ENCODE measurements around the gene IRGC.
A peak's percentile ranks its signal among the peaks of the same experiment; 100 is the strongest.

The IRGC gene

GRCh38 chr19:43719918-43720317 lies 4.0 kb downstream of the IRGC start:
- Histone ChIP-seq H2AK5ac (ENCODE audit: low read length) (no peak overlapping the region), H2BK120ac (ENCODE audit: insufficient read depth, low read length, poor library complexity) (no peak overlapping the region), H3K18ac (ENCODE audit: low read length) (no peak overlapping the region), H3K9me3 (ENCODE audit: insufficient read depth, low read depth, low read length) (no peaks in the 10 kb centered on the region), H3K4me1 (ENCODE audit: control insufficient read depth in 1 of 2, insufficient read depth in 2 of 2, low read length in 2 of 2) (no peaks in the 10 kb centered on the region), H2BK12ac (ENCODE audit: low read length) (no peak overlapping the region), H3K79me2 (ENCODE audit: control insufficient read depth, insufficient read depth, low read length, poor library complexity) (no peaks in the 10 kb centered on the region), H3K27me3 (ENCODE audit: insufficient read depth, low read length) (no peaks in the 10 kb centered on the region), H3K4ac (ENCODE audit: low read depth, low read length) (no peak overlapping the region), H4K91ac (ENCODE audit: low read depth, low read length) (no peak overlapping the region), H2BK5ac (ENCODE audit: low read depth, low read length, poor library complexity) (no peak overlapping the region), H4K8ac (ENCODE audit: low read depth, low read length) (no peak overlapping the region), H3K4me3 (ENCODE audit: low read depth, low read length) (no peak overlapping the region), H4K12ac (ENCODE audit: low read depth, low read length) (no peak overlapping the region), H3K23ac (ENCODE audit: low read length) (no peak overlapping the region), H3K36me3 (ENCODE audit: control insufficient read depth in 1 of 2, insufficient read depth in 2 of 2, low read length in 2 of 2) (no peaks in the 10 kb centered on the region), H2AFZ (ENCODE audit: insufficient read depth, low read length, poor library complexity) (no peak overlapping the region), H3K9ac (ENCODE audit: low read length) (no peak overlapping the region), H3K4me2 (ENCODE audit: low read length) (no peak overlapping the region), H3K27ac (ENCODE audit: low read depth, low read length) (no peak overlapping the region), H3K14ac (ENCODE audit: low read length) (no peak overlapping the region), H3K79me1 (ENCODE audit: low read length) (no peaks in the 10 kb centered on the region)
- DNase-seq = no peak
- WGBS (ENCODE audit: extremely low coverage, insufficient coverage, insufficient read length) = no CpG with 5 or more reads among the region's 5 CpGs

- no peak overlapping the region for H3K18ac ChIP-seq (ENCODE audit: low read length)
- no peak overlapping the region for H2BK120ac ChIP-seq (ENCODE audit: insufficient read depth, low read length, poor library complexity)
- no peak overlapping the region for H3K4ac ChIP-seq (ENCODE audit: low read depth, low read length)
- H3K27me3 ChIP-seq (ENCODE audit: insufficient read depth, low read length) = no peaks in the 10 kb centered on the region
- H3K9ac ChIP-seq (ENCODE audit: low read length) = no peak overlapping the region
- H3K14ac ChIP-seq (ENCODE audit: low read length) = no peak overlapping the region
- H3K23ac ChIP-seq (ENCODE audit: low read length) = no peak overlapping the region
- H4K91ac ChIP-seq (ENCODE audit: low read depth, low read length) = no peak overlapping the region
- DNase-seq = no peak
- no peaks in the 10 kb centered on the region for H3K9me3 ChIP-seq (ENCODE audit: insufficient read depth, low read depth, low read length)
- no peak overlapping the region for H3K4me2 ChIP-seq (ENCODE audit: low read length)
- H4K12ac ChIP-seq (ENCODE audit: low read depth, low read length) = no peak overlapping the region
- H3K4me1 ChIP-seq (ENCODE audit: control insufficient read depth in 1 of 2, insufficient read depth in 2 of 2, low read length in 2 of 2) = no peaks in the 10 kb centered on the region
- no peak overlapping the region for H2BK12ac ChIP-seq (ENCODE audit: low read length)
- no peak overlapping the region for H2AK5ac ChIP-seq (ENCODE audit: low read length)
- H3K79me1 ChIP-seq (ENCODE audit: low read length) = no peaks in the 10 kb centered on the region
- H2BK5ac ChIP-seq (ENCODE audit: low read depth, low read length, poor library complexity) = no peak overlapping the region
- no CpG with 5 or more reads among the region's 10 CpGs for WGBS (ENCODE audit: extremely low coverage, insufficient coverage, insufficient read length)
- no peaks in the 10 kb centered on the region for H3K79me2 ChIP-seq (ENCODE audit: control insufficient read depth, insufficient read depth, low read length, poor library complexity)
- H3K27ac ChIP-seq (ENCODE audit: low read depth, low read length) = no peak overlapping the region
- no peak overlapping the region for H4K8ac ChIP-seq (ENCODE audit: low read depth, low read length)
- H3K36me3 ChIP-seq (ENCODE audit: control insufficient read depth in 1 of 2, insufficient read depth in 2 of 2, low read length in 2 of 2) = no peaks in the 10 kb centered on the region
- no peak overlapping the region for H2AFZ ChIP-seq (ENCODE audit: insufficient read depth, low read length, poor library complexity)
- H3K4me3 ChIP-seq (ENCODE audit: low read depth, low read length) = no peak overlapping the region
Measured at GRCh38 chr19:43720936-43721335, 5.1 kb downstream of the IRGC start.

GRCh38 chr19:43721469-43722048 lies 5.7 kb downstream of the IRGC start:
- no peak overlapping the region for H2AK5ac ChIP-seq (ENCODE audit: low read length)
- H3K4me1 ChIP-seq (ENCODE audit: control insufficient read depth in 1 of 2, insufficient read depth in 2 of 2, low read length in 2 of 2) = no peaks in the 10 kb centered on the region
- H2BK12ac ChIP-seq (ENCODE audit: low read length) = no peak overlapping the region
- DNase-seq = no peak
- H3K36me3 ChIP-seq (ENCODE audit: control insufficient read depth in 1 of 2, insufficient read depth in 2 of 2, low read length in 2 of 2) = no peaks in the 10 kb centered on the region
- H3K23ac ChIP-seq (ENCODE audit: low read length) = no peak overlapping the region
- no peak overlapping the region for H3K14ac ChIP-seq (ENCODE audit: low read length)
- no peaks in the 10 kb centered on the region for H3K79me2 ChIP-seq (ENCODE audit: control insufficient read depth, insufficient read depth, low read length, poor library complexity)
- H3K9ac ChIP-seq (ENCODE audit: low read length) = no peak overlapping the region
- no peak overlapping the region for H3K18ac ChIP-seq (ENCODE audit: low read length)
- WGBS (ENCODE audit: extremely low coverage, insufficient coverage, insufficient read length) = no CpG with 5 or more reads among the region's 5 CpGs
- no peak overlapping the region for H2BK120ac ChIP-seq (ENCODE audit: insufficient read depth, low read length, poor library complexity)
- no peak overlapping the region for H2AFZ ChIP-seq (ENCODE audit: insufficient read depth, low read length, poor library complexity)
- H3K27ac ChIP-seq (ENCODE audit: low read depth, low read length) = no peak overlapping the region
- H3K9me3 ChIP-seq (ENCODE audit: insufficient read depth, low read depth, low read length) = no peaks in the 10 kb centered on the region
- no peaks in the 10 kb centered on the region for H3K79me1 ChIP-seq (ENCODE audit: low read length)
- H3K4ac ChIP-seq (ENCODE audit: low read depth, low read length) = no peak overlapping the region
- H4K91ac ChIP-seq (ENCODE audit: low read depth, low read length) = no peak overlapping the region
- no peaks in the 10 kb centered on the region for H3K27me3 ChIP-seq (ENCODE audit: insufficient read depth, low read length)
- H4K12ac ChIP-seq (ENCODE audit: low read depth, low read length) = no peak overlapping the region
- no peak overlapping the region for H4K8ac ChIP-seq (ENCODE audit: low read depth, low read length)
- no peak overlapping the region for H3K4me3 ChIP-seq (ENCODE audit: low read depth, low read length)
- no peak overlapping the region for H3K4me2 ChIP-seq (ENCODE audit: low read length)
- H2BK5ac ChIP-seq (ENCODE audit: low read depth, low read length, poor library complexity) = no peak overlapping the region

- Histone ChIP-seq H3K4me1 (ENCODE audit: control insufficient read depth in 1 of 2, insufficient read depth in 2 of 2, low read length in 2 of 2) (no peaks in the 10 kb centered on the region), H3K18ac (ENCODE audit: low read length) (no peak overlapping the region), H2BK5ac (ENCODE audit: low read depth, low read length, poor library complexity) (no peak overlapping the region), H3K9me3 (ENCODE audit: insufficient read depth, low read depth, low read length) (peaks cover 2% of the 10 kb centered on the region), H2BK12ac (ENCODE audit: low read length) (no peak overlapping the region), H4K8ac (ENCODE audit: low read depth, low read length) (no peak overlapping the region), H2AFZ (ENCODE audit: insufficient read depth, low read length, poor library complexity) (no peak overlapping the region), H3K14ac (ENCODE audit: low read length) (no peak overlapping the region), H3K27ac (ENCODE audit: low read depth, low read length) (no peak overlapping the region), H2AK5ac (ENCODE audit: low read length) (no peak overlapping the region), H3K79me1 (ENCODE audit: low read length) (no peaks in the 10 kb centered on the region), H3K4ac (ENCODE audit: low read depth, low read length) (no peak overlapping the region), H2BK120ac (ENCODE audit: insufficient read depth, low read length, poor library complexity) (no peak overlapping the region), H3K23ac (ENCODE audit: low read length) (no peak overlapping the region), H3K36me3 (ENCODE audit: control insufficient read depth in 1 of 2, insufficient read depth in 2 of 2, low read length in 2 of 2) (peaks cover 5 to 9% of the 10 kb centered on the region in 2 experiments), H3K79me2 (ENCODE audit: control insufficient read depth, insufficient read depth, low read length, poor library complexity) (no peaks in the 10 kb centered on the region), H4K12ac (ENCODE audit: low read depth, low read length) (no peak overlapping the region), H3K27me3 (ENCODE audit: insufficient read depth, low read length) (no peaks in the 10 kb centered on the region), H4K91ac (ENCODE audit: low read depth, low read length) (no peak overlapping the region), H3K9ac (ENCODE audit: low read length) (no peak overlapping the region), H3K4me2 (ENCODE audit: low read length) (no peak overlapping the region), H3K4me3 (ENCODE audit: low read depth, low read length) (no peak overlapping the region)
- no CpG with 5 or more reads among the region's 8 CpGs for WGBS (ENCODE audit: extremely low coverage, insufficient coverage, insufficient read length)
- DNase-seq = peak in 1 of 2 donors; percentile 27
Measured at GRCh38 chr19:43723588-43723987, 7.7 kb downstream of the IRGC start.

All from trophoblast cell (in vitro differentiated cells and primary cell).